GM19240 (cell line): ENCODE data around the gene SLC6A6.

Source experiments
- DNase-seq: peaks from one replicate; pipeline ENCODE4 v3.0.0; 2011; ENCODE audit warnings: low spot score; ENCODE audit not compliant: insufficient read length

The SLC6A6 gene

GRCh38 chr3:14518432-14518802, 116.0 kb downstream of the SLC6A6 start:
- no peak for DNase-seq

GRCh38 chr3:14518893-14519292, 116.5 kb downstream of the SLC6A6 start:
- DNase-seq, result no peak

- no peak for DNase-seq
These were observed 117.0 kb downstream of the SLC6A6 start for GRCh38 chr3:14519406-14519805.

GRCh38 chr3:14520149-14520548, 117.7 kb downstream of the SLC6A6 start:
- DNase-seq, result no peak

- DNase-seq, result no peak
These were observed 118.6 kb downstream of the SLC6A6 start for GRCh38 chr3:14520967-14521366.

GRCh38 chr3:14521611-14522010, 119.2 kb downstream of the SLC6A6 start:
- no peak for DNase-seq

GRCh38 chr3:14522129-14522691, 119.8 kb downstream of the SLC6A6 start:
- DNase-seq, result no peak

GRCh38 chr3:14522768-14523167, 120.4 kb downstream of the SLC6A6 start:
- no peak for DNase-seq

GRCh38 chr3:14523792-14524191, 121.4 kb downstream of the SLC6A6 start:
- no peak for DNase-seq

GRCh38 chr3:14524311-14524711, 121.9 kb downstream of the SLC6A6 start:
- no peak for DNase-seq

GRCh38 chr3:14524920-14525660, 122.7 kb downstream of the SLC6A6 start:
- no peak for DNase-seq

- DNase-seq, result no peak
These were observed 123.6 kb downstream of the SLC6A6 start for GRCh38 chr3:14525685-14526631.

- no peak for DNase-seq
These were observed 125.7 kb downstream of the SLC6A6 start for GRCh38 chr3:14528081-14528480.

GRCh38 chr3:14531856-14532395, 129.5 kb downstream of the SLC6A6 start:
- no peak for DNase-seq

- DNase-seq, result no peak
These were observed 130.5 kb downstream of the SLC6A6 start for GRCh38 chr3:14532691-14533456.

- DNase-seq, result no peak
These were observed 131.1 kb downstream of the SLC6A6 start for GRCh38 chr3:14533457-14533958.

GRCh38 chr3:14534516-14535191, 132.2 kb downstream of the SLC6A6 start:
- no peak for DNase-seq

- DNase-seq, result no peak
These were observed 133.2 kb downstream of the SLC6A6 start for GRCh38 chr3:14535616-14536015.

- no peak for DNase-seq
These were observed 133.8 kb downstream of the SLC6A6 start for GRCh38 chr3:14536055-14536815.
